CD4-positive, alpha-beta T cell treated with Interleukin-6 at 100 ng/mL for 8 hours (primary cell): ENCODE data around the gene ANKFY1.
"Not testable (repeated sequence)": the region's sequence is repeated elsewhere in the genome, so short reads cannot be mapped to it uniquely, and the experiment has no call there.

Experiments used
- DNase-seq: peaks from one replicate; pipeline ENCODE4 v3.0.0-alpha.2; 2020; ENCODE audit warnings: mixed read lengths, low spot score

ANKFY1 gene

GRCh38 chr17:4256952-4257351 is 6.8 kb downstream of the ANKFY1 start:
- DNase-seq, result no peak

- DNase-seq, result not testable (repeated sequence)
Observed at GRCh38 chr17:4255271-4255670, 8.5 kb downstream of the ANKFY1 start.

- no peak for DNase-seq
Observed at GRCh38 chr17:4250887-4251286, 12.9 kb downstream of the ANKFY1 start.

DNA sequence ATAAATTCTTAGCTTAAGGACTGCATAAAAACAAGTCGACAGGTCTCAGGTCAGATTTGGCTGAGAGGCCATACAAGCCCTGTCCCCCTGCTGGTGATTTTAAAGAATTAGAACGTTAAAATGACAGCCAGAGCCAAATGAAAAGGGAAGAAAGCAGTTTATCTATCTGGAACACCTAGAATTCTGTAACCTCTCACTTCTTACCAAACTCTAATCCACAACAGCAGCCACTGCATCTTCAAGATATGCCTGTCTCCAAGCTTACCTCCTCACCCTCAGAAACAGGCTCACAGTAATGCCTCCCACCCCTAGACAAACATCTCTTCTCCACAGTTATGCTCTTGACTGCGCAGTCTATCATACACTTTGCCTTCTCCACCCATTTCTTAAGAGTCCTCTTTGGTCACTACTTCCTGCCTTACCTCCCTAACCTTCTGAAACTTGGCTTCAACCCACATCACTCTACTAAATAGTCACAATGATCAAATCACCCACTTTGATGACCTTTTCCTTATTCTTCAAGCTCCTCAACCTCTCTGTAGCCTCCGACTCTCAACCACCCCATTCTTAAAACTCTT is 14.2 kb downstream of the ANKFY1 start:
- DNase-seq, result no peak

DNA sequence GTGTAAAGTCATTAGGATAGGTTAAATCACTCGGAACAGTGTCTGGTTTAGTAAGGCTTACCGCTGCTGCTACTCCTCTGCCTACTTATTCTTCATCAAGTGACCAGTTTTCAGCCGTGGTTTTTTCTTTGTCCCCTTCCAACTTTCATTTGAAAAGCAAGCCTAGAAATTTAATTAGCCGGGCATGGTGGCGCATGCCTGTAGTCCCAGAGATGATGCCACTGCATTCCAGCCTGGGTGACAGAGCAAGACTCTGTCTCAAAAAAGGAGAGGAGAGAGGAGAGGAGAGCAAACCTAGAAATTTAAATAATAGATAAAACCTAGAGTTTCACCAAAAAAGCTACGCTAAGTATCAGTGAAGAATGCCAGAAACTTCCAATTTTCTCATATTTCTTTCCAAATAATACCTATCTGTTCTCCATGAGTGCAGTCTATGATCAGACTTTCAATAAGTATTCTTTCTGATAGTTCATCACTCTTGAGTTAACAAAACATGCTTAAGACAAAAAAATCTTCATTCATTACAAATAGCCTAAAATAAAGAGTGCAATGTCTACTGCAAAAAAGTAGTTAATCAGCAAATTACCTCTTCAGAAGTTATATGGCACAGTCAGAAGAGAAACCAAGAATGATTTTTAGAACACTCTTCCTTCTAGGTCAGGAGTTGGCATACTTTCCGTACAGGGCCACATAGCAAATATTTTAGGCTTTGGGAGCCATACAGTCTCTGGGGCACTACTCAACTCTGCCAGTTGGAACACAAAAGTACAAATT is 15.1 kb downstream of the ANKFY1 start:
- DNase-seq, result no peak

DNA sequence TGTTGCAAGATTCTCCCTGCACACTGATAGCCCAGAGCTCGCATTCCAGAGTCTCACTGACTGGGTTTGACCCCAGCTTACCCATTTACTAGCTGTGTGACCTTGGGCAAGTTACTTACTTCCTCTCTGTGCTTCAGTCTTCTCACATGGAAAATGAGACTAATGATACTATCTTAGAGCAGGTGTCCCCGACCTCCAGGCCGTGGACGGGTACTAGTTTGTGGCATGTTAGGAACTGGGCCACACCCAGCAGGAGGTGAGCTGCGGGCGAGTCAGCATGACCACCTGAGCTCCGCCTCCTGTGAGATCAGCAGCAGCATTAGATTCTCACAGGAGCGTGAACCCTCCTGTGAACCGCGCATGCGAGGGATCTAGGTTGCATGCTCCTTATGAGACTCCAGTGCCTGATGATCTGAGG is 15.8 kb downstream of the ANKFY1 start:
- DNase-seq, result no peak

GRCh38 chr17:4247361-4247970 is 16.3 kb downstream of the ANKFY1 start:
- no peak for DNase-seq

DNA sequence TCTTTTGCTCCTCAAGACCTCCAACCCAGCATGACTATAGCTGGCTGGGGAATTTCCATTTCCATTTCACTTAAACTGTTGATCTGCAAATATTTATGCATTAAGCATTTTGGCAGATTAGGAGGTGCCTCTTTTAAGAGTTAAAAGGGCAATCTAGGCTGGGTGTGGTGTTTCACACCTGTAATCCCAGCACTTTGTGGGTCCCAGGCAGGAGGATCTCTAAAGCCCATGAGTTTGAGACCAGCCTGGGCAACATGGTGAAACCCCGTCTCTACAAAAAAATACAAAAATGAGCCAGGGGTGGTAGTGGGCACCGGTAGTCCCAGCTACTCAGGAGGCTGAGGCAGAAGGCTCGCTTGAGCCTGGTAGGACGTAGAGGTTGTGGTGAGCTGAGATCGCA is 17.1 kb downstream of the ANKFY1 start:
- DNase-seq, result no peak

DNA sequence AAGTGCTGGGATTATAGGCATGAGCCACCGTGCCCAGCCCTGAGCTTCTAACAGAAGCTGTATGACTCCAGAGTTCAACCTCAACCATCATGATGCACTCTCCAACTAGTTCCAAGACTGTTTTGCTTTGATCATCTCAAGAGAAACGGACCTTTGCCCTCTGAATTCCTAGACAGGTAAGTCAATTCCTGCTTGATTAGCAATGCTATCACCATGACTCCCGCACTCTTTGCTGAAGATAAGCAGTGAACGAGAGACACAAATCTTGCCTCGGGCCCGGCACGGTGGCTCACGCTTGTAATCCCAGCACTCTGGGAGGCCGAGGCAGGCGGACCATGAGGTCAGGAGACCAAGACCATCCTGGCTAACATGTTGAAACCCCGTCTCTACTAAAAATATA is 22.2 kb downstream of the ANKFY1 start:
- DNase-seq, result no peak

DNA sequence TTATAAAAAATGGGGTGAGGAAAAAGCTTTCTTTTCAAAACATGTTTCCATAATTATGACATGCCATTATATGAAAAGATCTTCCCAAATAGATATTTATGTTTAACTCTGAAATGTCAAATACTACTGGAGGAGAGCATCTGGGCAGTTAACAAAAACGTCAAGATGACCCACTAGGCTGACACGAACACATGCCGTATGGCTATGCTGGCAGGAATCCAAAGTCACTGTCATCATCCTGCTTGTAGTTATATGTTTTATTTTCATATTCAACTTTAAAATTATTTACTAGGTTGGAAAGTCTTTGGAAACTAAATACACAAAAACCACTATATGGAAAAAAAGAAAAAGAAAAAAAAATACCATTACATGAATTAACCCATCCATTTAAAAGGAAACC is 27.3 kb downstream of the ANKFY1 start:
- no peak for DNase-seq

DNA sequence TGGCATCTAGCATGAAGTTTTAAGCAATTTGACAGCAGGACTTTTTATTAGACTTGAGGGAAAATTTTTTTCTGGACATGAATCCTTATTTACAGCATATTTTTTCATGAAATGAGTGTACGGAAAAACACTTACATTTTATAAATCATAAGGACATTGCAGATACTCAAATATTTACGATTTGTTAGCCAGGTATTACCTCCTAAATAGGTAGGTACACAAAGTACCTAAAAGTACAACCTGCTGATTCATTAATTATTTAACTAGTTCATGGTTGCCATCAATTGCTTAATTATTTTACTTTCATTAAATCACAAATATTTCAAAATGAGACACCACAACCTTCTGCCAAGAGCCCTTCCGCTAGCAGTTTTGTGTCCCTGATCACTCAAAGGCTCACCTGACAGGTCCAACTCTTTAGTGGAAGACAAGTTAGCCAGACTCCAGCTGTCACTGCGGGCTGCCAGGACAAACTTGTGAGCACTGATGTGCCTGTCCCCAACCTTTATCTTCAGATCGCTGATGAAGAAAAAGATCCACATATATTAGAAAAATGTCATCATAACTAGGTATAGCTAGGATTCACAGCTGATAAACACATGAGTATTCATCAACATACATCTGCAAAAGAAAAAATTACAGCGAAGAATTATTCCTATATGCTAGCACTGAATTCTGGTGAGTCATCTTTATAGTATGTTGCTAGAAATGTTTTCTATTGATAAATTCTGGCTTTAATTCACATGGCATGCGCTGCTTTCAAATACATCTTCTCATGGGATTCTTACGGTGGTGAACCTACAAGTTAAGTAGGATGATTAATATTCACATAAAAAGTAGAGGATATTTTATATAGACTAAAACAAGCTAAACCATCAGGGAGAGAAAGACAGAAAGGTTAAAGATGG is 28.2 kb downstream of the ANKFY1 start:
- DNase-seq, result no peak

- DNase-seq, result no peak
Observed at GRCh38 chr17:4234401-4234800, 29.4 kb downstream of the ANKFY1 start.

DNA sequence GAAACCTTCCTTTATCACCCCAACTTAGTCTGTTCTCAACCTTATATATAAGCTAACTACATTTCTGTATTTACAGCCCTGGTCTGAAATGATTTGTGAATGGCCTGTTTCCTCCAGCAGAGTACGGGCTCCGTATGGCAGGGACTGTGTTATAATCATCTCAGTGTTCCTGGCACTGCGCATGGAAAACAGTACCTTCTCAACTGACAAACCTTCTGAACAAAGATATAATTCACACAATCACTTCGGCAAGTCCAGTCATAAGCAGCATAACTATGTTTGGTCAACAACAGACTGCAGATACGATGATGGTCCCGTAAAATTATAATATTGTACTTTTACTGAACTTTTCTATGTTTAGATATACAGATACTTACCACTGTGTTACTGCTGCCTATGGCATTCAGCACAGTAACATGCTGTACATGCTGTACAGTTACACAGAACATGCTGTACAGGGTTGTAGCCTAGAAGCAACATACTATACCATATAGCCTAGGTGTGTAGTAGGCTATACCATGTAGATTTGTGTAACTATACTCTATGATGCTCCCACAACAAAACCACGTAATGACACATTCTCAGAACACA is 30.0 kb downstream of the ANKFY1 start:
- DNase-seq, result no peak

GRCh38 chr17:4232168-4232813 is 31.5 kb downstream of the ANKFY1 start:
- DNase-seq, result no peak

DNA sequence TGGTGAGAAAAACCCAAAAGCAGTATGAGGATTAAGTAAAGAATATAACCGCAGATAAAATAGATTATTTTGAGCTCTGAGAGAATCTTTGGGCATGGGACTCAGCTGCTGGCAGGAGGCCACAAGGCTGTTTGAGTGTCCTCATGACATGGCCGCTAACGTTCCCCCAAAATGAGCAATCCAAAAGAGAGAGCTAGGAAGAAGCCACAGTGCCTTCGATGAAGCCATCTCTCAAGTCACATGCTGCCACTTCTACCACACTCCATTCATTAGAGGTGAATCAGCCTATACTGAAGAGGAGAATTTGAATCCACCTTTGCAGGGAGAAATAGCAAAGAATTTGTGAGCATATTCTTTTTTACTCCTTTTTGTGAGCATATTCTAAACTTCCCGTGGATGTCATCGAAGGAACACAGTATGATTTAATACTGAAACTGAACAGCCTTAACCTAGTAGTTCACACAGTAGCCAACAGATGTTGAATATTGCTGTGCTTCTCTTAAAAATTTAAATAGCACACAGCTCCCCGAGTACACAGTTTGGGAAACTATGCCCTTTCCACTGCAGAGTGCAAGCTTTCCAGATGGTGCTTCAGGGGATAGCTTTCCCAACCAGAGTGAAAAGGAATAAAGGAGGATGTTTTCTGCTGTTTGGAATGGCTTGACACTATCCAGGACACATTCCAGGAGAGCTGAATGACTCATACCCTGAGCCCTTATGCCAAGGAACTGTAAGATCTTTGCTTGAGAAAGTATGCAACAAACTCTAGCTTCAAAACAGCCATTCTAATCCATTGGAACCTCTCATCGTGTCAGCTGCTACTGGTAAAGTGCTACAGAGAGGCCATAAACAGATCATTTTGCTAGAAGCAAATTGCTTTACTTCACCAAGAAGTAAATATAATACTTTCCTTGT is 33.9 kb downstream of the ANKFY1 start:
- no peak for DNase-seq

DNA sequence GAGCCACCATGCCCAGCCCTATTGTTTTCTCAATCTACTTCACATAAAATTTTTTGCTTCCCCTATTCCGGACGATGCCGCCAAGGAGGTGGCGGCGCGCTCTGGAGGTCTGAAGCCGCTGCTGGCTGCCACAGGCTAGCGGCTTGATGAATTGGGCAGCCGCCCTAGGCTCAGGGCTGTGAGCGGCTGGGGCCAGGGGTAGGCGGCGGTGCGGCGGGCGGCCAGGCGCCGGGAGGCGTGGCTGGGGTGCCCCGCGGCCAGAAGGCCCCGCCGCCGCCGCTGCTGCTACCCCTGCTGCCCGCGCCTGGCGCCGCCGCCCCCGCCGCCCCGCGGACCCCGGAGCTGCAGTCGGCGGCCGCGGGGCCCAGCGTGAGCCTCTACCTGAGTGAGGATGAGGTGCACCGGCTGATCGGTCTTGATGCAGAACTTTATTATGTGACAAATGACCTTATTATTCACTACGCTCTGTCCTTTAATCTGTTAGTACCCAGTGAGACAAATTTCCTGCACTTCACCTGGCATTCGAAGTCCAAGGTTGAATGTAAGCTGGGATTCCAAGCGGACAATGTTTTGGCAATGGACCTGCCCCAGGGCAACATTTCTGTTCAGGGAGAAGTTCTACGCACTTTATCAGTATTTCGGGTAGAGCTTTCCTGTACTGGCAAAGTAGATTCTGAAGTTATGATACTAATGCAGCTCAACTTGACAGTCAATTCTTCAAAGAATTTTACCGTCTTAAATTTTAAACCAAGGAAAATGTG is 41.7 kb downstream of the ANKFY1 start:
- DNase-seq, result no peak

DNA sequence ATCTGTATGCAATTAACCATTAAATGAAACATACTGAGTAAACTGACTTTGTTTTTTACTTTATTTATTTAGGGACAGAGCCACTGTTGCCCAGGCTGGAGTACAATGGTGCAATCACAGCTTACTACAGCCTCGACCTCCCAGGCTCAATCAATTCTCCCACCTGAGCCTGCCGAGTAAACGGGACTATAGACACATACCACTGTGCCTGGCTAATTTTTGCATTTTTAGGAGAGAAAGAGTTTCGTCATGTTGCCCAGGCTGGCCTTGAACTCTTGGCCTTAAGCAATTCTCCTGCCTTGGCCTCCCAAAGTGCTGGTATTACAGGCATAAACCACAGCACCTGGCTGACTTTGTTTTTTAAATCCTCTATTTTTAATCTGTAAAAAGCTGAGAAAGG is 42.6 kb downstream of the ANKFY1 start:
- no peak for DNase-seq

- no peak for DNase-seq
Observed at GRCh38 chr17:4220655-4221054, 43.1 kb downstream of the ANKFY1 start.

DNA sequence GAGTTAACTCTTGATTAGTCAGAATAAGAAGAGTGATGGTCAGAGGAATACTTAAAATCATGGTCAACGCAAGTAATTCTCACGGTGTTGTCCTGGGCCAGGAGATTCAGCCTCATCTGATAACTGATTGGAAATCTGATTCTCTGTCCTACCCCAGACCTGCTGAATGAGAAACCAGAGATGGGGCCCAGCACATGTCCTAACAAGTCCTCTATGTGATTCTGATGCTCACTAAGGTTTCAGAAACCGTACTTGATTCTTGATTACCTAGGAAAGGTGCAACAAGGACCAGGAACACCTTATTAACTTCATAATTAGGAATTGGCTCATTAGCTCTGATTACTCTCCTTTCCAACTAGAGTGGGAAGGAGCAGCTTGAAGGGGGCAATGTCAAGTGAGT is 44.5 kb downstream of the ANKFY1 start:
- no peak for DNase-seq
